Mesenchymal stem cell (in vitro differentiated cells and primary cell): ENCODE measurements around the gene TCF25.
"Not testable (repeated sequence)": the region's sequence is repeated elsewhere in the genome, so short reads cannot be mapped to it uniquely, and the experiment has no call there.

Source experiments
- DNase-seq: peaks from one replicate; pipeline ENCODE4 v3.0.0-alpha.2; 2013
- H2AFZ ChIP-seq: one replicate; pipeline ENCODE4 v1.6.1; 2013; ENCODE audit warnings: low read depth, mild to moderate bottlenecking, control low read depth, inconsistent platforms, low read length, moderate library complexity
- H2AK5ac ChIP-seq: 2 replicates; pipeline ENCODE4 v1.6.1; 2013; ENCODE audit warnings: low read length, moderate library complexity, mild to moderate bottlenecking, inconsistent platforms; ENCODE audit not compliant: severe bottlenecking
- H2BK120ac ChIP-seq: one replicate; pipeline ENCODE4 v1.6.1; 2013; ENCODE audit warnings: low read depth, mild to moderate bottlenecking, inconsistent platforms, low read length, moderate library complexity
- H2BK12ac ChIP-seq, 2 experiments: one replicate each; pipeline ENCODE4 v1.6.1; 2013; ENCODE audit warnings: inconsistent platforms in 2 of 2, low read length in 2 of 2, mild to moderate bottlenecking in 2 of 2, moderate library complexity in 2 of 2, control low read depth in 1 of 2
- H2BK15ac ChIP-seq: one replicate; pipeline ENCODE4 v1.6.1; 2013; ENCODE audit warnings: mild to moderate bottlenecking, low read depth, inconsistent platforms; ENCODE audit not compliant: poor library complexity, severe bottlenecking
- H2BK5ac ChIP-seq: 2 replicates; pipeline ENCODE4 v1.6.1; 2013; ENCODE audit warnings: low read depth, mild to moderate bottlenecking, low read length, control low read depth, inconsistent platforms; ENCODE audit not compliant: poor library complexity, severe bottlenecking
- H3K14ac ChIP-seq, 2 experiments: one replicate each; pipeline ENCODE4 v1.6.1; 2013; ENCODE audit warnings: inconsistent platforms in 2 of 2, low read length in 2 of 2, control low read depth in 1 of 2, mild to moderate bottlenecking in 1 of 2, moderate library complexity in 1 of 2
- H3K18ac ChIP-seq, 2 experiments: one replicate each; pipeline ENCODE4 v1.6.1; 2013; ENCODE audit warnings: inconsistent platforms in 2 of 2, low read length in 2 of 2, control low read depth in 1 of 2, low read depth in 1 of 2, mild to moderate bottlenecking in 1 of 2
- H3K23ac ChIP-seq, 2 experiments: one replicate each; pipeline ENCODE4 v1.6.1; 2013; ENCODE audit warnings: inconsistent platforms in 2 of 2, low read length in 2 of 2, mild to moderate bottlenecking in 2 of 2, moderate library complexity in 2 of 2, control low read depth in 1 of 2
- H3K27ac ChIP-seq: 2 replicates; pipeline ENCODE4 v1.5.1; 2013; ENCODE audit warnings: mild to moderate bottlenecking, moderate library complexity, low read length, control low read depth, inconsistent platforms; ENCODE audit not compliant: poor library complexity, severe bottlenecking
- H3K27me3 ChIP-seq, 2 experiments: 2 replicates each; pipeline versions ENCODE4 v1.6.1 to v1.7.0; 2013; ENCODE audit warnings: low read length in 2 of 2, mild to moderate bottlenecking in 2 of 2, moderate library complexity in 2 of 2, control low read depth in 1 of 2, inconsistent platforms in 1 of 2; ENCODE audit not compliant: control insufficient read depth in 1 of 2, insufficient read depth in 1 of 2
- H3K36me3 ChIP-seq, 2 experiments: 2 replicates each; pipeline versions ENCODE4 v1.6.1 to v1.7.0; 2013; ENCODE audit warnings: low read length in 2 of 2, control low read depth in 1 of 2, inconsistent platforms in 1 of 2, low read depth in 1 of 2, mild to moderate bottlenecking in 1 of 2; ENCODE audit not compliant: insufficient read depth in 2 of 2, control insufficient read depth in 1 of 2
- H3K4ac ChIP-seq, 2 experiments: one replicate each; pipeline ENCODE4 v1.6.1; 2013; ENCODE audit warnings: inconsistent platforms in 2 of 2, low read length in 2 of 2, mild to moderate bottlenecking in 2 of 2, moderate library complexity in 2 of 2, control low read depth in 1 of 2, low read depth in 1 of 2
- H3K4me1 ChIP-seq: 2 replicates; pipeline ENCODE4 v1.6.1; 2013; ENCODE audit warnings: low read depth, low read length, control low read depth; ENCODE audit not compliant: control insufficient read depth, insufficient read depth
- H3K4me2 ChIP-seq: 2 replicates; pipeline ENCODE4 v1.6.1; 2013; ENCODE audit warnings: low read length, mild to moderate bottlenecking, inconsistent platforms; ENCODE audit not compliant: poor library complexity, severe bottlenecking
- H3K4me3 ChIP-seq, 2 experiments: 2 replicates each; pipeline versions ENCODE4 v1.5.1 to v1.7.0; 2013; ENCODE audit warnings: low read length in 2 of 2, mild to moderate bottlenecking in 2 of 2, control low read depth in 1 of 2, low read depth in 1 of 2; ENCODE audit not compliant: insufficient read depth in 1 of 2
- H3K79me1 ChIP-seq: replicated peaks from 2 replicates; pipeline ENCODE4 v1.6.1; 2013; ENCODE audit warnings: mild to moderate bottlenecking, control low read depth, low read length, inconsistent platforms; ENCODE audit not compliant: poor library complexity, severe bottlenecking
- H3K9ac ChIP-seq: 2 replicates; pipeline ENCODE4 v1.7.0; 2013; ENCODE audit warnings: mild to moderate bottlenecking, low read length, moderate library complexity
- H3K9me3 ChIP-seq: 2 replicates; pipeline ENCODE4 v1.7.0; 2013; ENCODE audit warnings: mild to moderate bottlenecking, low read length; ENCODE audit not compliant: control insufficient read depth
- H4K8ac ChIP-seq: one replicate; pipeline ENCODE4 v1.6.1; 2013; ENCODE audit warnings: inconsistent platforms, mild to moderate bottlenecking, low read length, moderate library complexity
- H4K91ac ChIP-seq: one replicate; pipeline ENCODE4 v1.6.1; 2013; ENCODE audit warnings: mild to moderate bottlenecking, low read length, inconsistent platforms
- WGBS: methylation state at CpG from one replicate; pipeline ENCODE4 v1.1.7; 2013; ENCODE audit warnings: mixed read lengths; 5-methylcytosine and 5-hydroxymethylcytosine counted together

TCF25 gene

GRCh38 chr16:89935620-89936019 is 62.2 kb downstream of the TCF25 start:
- not testable (repeated sequence) for H4K8ac ChIP-seq, H2BK15ac ChIP-seq, H3K14ac ChIP-seq, H3K4me1 ChIP-seq, H3K4me2 ChIP-seq, DNase-seq, H3K18ac ChIP-seq, H2BK12ac ChIP-seq, H3K4me3 ChIP-seq, H3K27me3 ChIP-seq, H3K9me3 ChIP-seq, H3K4ac ChIP-seq, H2BK120ac ChIP-seq, H4K91ac ChIP-seq, H2AFZ ChIP-seq, H3K27ac ChIP-seq, H3K9ac ChIP-seq, H3K23ac ChIP-seq, H2AK5ac ChIP-seq, H2BK5ac ChIP-seq
- peaks cover 65% of the 10 kb centered on the region in 2 experiments for H3K36me3 ChIP-seq
- 95% methylated on average over 24 of the region's 27 CpGs for WGBS
- peaks cover 18% of the 10 kb centered on the region for H3K79me1 ChIP-seq

- H3K4ac ChIP-seq, result no peak overlapping the region
- H2AFZ ChIP-seq, result no peak overlapping the region
- H2AK5ac ChIP-seq, result no peak overlapping the region
- no peak overlapping the region for H4K8ac ChIP-seq
- no peak overlapping the region for H4K91ac ChIP-seq
- H3K36me3 ChIP-seq, result peaks cover 63 to 65% of the 10 kb centered on the region in 2 experiments
- no peak overlapping the region for H3K9ac ChIP-seq
- WGBS, result 85% methylated on average over 10 of the region's 13 CpGs
- no peaks in the 10 kb centered on the region for H3K27me3 ChIP-seq
- peaks cover 18% of the 10 kb centered on the region for H3K79me1 ChIP-seq
- H3K4me3 ChIP-seq, result no peak overlapping the region
- H3K23ac ChIP-seq, result no peak overlapping the region
- no peak overlapping the region for H3K27ac ChIP-seq
- H3K18ac ChIP-seq, result no peak overlapping the region
- peaks cover 4% of the 10 kb centered on the region for H3K4me1 ChIP-seq
- H3K14ac ChIP-seq, result no peak overlapping the region
- H2BK15ac ChIP-seq, result no peak overlapping the region
- no peak overlapping the region for H3K4me2 ChIP-seq
- no peak overlapping the region for H2BK120ac ChIP-seq
- DNase-seq, result no peak
- H2BK12ac ChIP-seq, result no peak overlapping the region
- H3K9me3 ChIP-seq, result no peaks in the 10 kb centered on the region
- H2BK5ac ChIP-seq, result no peak overlapping the region
Observed at GRCh38 chr16:89936034-89936433, 62.6 kb downstream of the TCF25 start.

GRCh38 chr16:89936508-89936907 is 63.1 kb downstream of the TCF25 start:
- Histone ChIP-seq H3K4me2 (no peak overlapping the region), H3K36me3 (peaks cover 58 to 60% of the 10 kb centered on the region in 2 experiments), H3K27ac (no peak overlapping the region), H3K4me1 (peaks cover 2% of the 10 kb centered on the region), H2BK15ac (no peak overlapping the region), H2BK12ac (no peak overlapping the region), H2AK5ac (no peak overlapping the region), H3K9ac (no peak overlapping the region), H4K91ac (no peak overlapping the region), H3K79me1 (peaks cover 18% of the 10 kb centered on the region), H3K18ac (no peak overlapping the region), H3K4ac (no peak overlapping the region), H4K8ac (no peak overlapping the region), H3K27me3 (no peaks in the 10 kb centered on the region), H3K23ac (no peak overlapping the region), H2BK5ac (no peak overlapping the region), H3K14ac (no peak overlapping the region), H3K9me3 (no peaks in the 10 kb centered on the region), H2BK120ac (no peak overlapping the region), H3K4me3 (no peak overlapping the region), H2AFZ (no peak overlapping the region)
- WGBS, result 95% methylated on average over 14 of the region's 14 CpGs
- no peak for DNase-seq

- WGBS, result 93% methylated on average over 20 of the region's 20 CpGs
Observed at GRCh38 chr16:89936981-89937380, 63.6 kb downstream of the TCF25 start.

More at GRCh38 chr16:89936981-89937380, 63.6 kb downstream of the TCF25 start:
- peaks cover 14% of the 10 kb centered on the region for H3K79me1 ChIP-seq
- H2BK12ac ChIP-seq, result no peak overlapping the region
- no peak overlapping the region for H3K14ac ChIP-seq
- H2BK5ac ChIP-seq, result no peak overlapping the region
- no peak overlapping the region for H3K4me3 ChIP-seq
- no peak overlapping the region for H2BK120ac ChIP-seq
- no peak for DNase-seq
- H3K27ac ChIP-seq, result no peak overlapping the region
- no peak overlapping the region for H2AFZ ChIP-seq
- H3K36me3 ChIP-seq, result peaks cover 53 to 55% of the 10 kb centered on the region in 2 experiments
- H2AK5ac ChIP-seq, result no peak overlapping the region
- no peak overlapping the region for H3K4me2 ChIP-seq
- peaks cover 2% of the 10 kb centered on the region for H3K4me1 ChIP-seq
- H3K23ac ChIP-seq, result no peak overlapping the region
- H3K27me3 ChIP-seq, result no peaks in the 10 kb centered on the region
- H3K18ac ChIP-seq, result no peak overlapping the region
- no peaks in the 10 kb centered on the region for H3K9me3 ChIP-seq
- H3K9ac ChIP-seq, result no peak overlapping the region
- H2BK15ac ChIP-seq, result no peak overlapping the region
- no peak overlapping the region for H3K4ac ChIP-seq
- H4K91ac ChIP-seq, result no peak overlapping the region
- H4K8ac ChIP-seq, result no peak overlapping the region
